Endothelial cell of umbilical vein (primary cell): Measurements from ENCODE around the gene CD163L1. TPM values are rescaled to one million over a fixed set of nuclear protein-coding genes. Genes with fewer than 3 reads are reported as not detected.

Experiments
- BruUV-seq: library from RNA; stranded (reverse); fragments of 400-500 nt; replicated peaks from 2 replicates; lab custom pipeline; 2021; lab: Mats Ljungman, UMichigan
- CTCF ChIA-PET: fragments of 300-600, 350-600 bp; sonication (Branson Sonifier 250); formaldehyde crosslinking; loops from one replicate; lab custom pipeline; 2021; ENCODE audit warnings: antibody characterized with exemption, inconsistent platforms; lab: Charles Lee
- POLR2A ChIA-PET: fragments of 300-600, 350-600 bp; sonication (Branson Sonifier 250); formaldehyde crosslinking; loops from one replicate; lab custom pipeline; 2021; ENCODE audit warnings: antibody characterized with exemption, inconsistent platforms; lab: Charles Lee
- DNase-seq: peaks from one replicate; pipeline ENCODE4 v3.0.0-alpha.2; 2011; ENCODE audit warnings: low read depth, low spot score
- FAIRE-seq: peaks from 2 replicates; lab custom pipeline; 2011; peaks lifted over from hg19 to GRCh38; lab: Jason Lieb, UNC
- H2AFZ ChIP-seq: 2 replicates; pipeline ENCODE4 v1.6.0; 2012; ENCODE audit warnings: low read depth, low read length, control low read depth, inconsistent platforms
- H3K27ac ChIP-seq: 2 replicates; pipeline ENCODE4 v1.5.1; 2011; ENCODE audit warnings: low read depth, mild to moderate bottlenecking, control low read depth, low read length, moderate library complexity; ENCODE audit not compliant: insufficient read depth
- H3K27me3 ChIP-seq, 2 experiments: 2 replicates each; pipeline versions ENCODE4 v1.6.0 to v1.6.1; 2011; ENCODE audit warnings: low read length in 2 of 2, mixed read lengths in 1 of 2; ENCODE audit not compliant: control insufficient read depth in 2 of 2, insufficient read depth in 2 of 2
- H3K36me3 ChIP-seq, 2 experiments: 2 replicates in 1 of 2; 3 replicates in 1 of 2; pipeline ENCODE4 v1.5.1; 2011; ENCODE audit warnings: low read length in 2 of 2, mild to moderate bottlenecking in 1 of 2, moderate library complexity in 1 of 2; ENCODE audit not compliant: control insufficient read depth in 2 of 2, insufficient read depth in 2 of 2; ENCODE audit errors: extremely low read depth in 1 of 2
- H3K4me1 ChIP-seq: 3 replicates; pipeline ENCODE4 v1.5.1; 2011; ENCODE audit warnings: mild to moderate bottlenecking, low read length; ENCODE audit not compliant: control insufficient read depth, insufficient read depth; ENCODE audit errors: extremely low read depth
- H3K4me2 ChIP-seq: 2 replicates; pipeline ENCODE4 v1.6.1; 2011; ENCODE audit warnings: low read length, control low read depth, mixed read lengths; ENCODE audit not compliant: insufficient read depth
- H3K4me3 ChIP-seq, 3 experiments: fragments of 200-600 bp in 1 of 3; sonication (generic), shearing (Covaris generic) in 1 of 3; replicated peaks in 1 of 3; 2 replicates each; pipeline ENCODE4 v1.5.1; 2011 to 2016; ENCODE audit warnings: control low read depth in 3 of 3, low read length in 3 of 3, mild to moderate bottlenecking in 2 of 3, inconsistent platforms in 1 of 3, low read depth in 1 of 3, moderate library complexity in 1 of 3; ENCODE audit not compliant: insufficient read depth in 1 of 3
- H3K79me2 ChIP-seq: 2 replicates; pipeline ENCODE4 v1.6.0; 2012; ENCODE audit warnings: low read length, inconsistent platforms; ENCODE audit not compliant: control insufficient read depth, insufficient read depth
- H3K9ac ChIP-seq: replicated peaks from 2 replicates; pipeline ENCODE3; 2011; ENCODE audit warnings: low read length, control low read depth; ENCODE audit not compliant: insufficient read depth; ENCODE audit errors: extremely low read depth
- H3K9me1 ChIP-seq: replicated peaks from 3 replicates; pipeline ENCODE4 v1.6.0; 2011; ENCODE audit warnings: mild to moderate bottlenecking, low read length; ENCODE audit not compliant: control insufficient read depth, insufficient read depth; ENCODE audit errors: extremely low read depth
- H3K9me3 ChIP-seq: replicated peaks from 2 replicates; pipeline ENCODE4 v1.5.1; 2012; ENCODE audit warnings: low read length, inconsistent platforms; ENCODE audit not compliant: control insufficient read depth, insufficient read depth
- H4K20me1 ChIP-seq: replicated peaks from 2 replicates; pipeline ENCODE3; 2011; ENCODE audit warnings: mild to moderate bottlenecking, low read length; ENCODE audit not compliant: control insufficient read depth, insufficient read depth; ENCODE audit errors: extremely low read depth
- CTCF ChIP-seq, 2 donors: IDR thresholded peaks; 1 replicate in 1 of 2; 2 replicates in 1 of 2; pipeline ENCODE4 v1.5.1; 2011; ENCODE audit warnings: low read length in 2 of 2, mild to moderate bottlenecking in 2 of 2, moderate library complexity in 2 of 2, control low read depth in 1 of 2, inconsistent platforms in 1 of 2, low read depth in 1 of 2; ENCODE audit not compliant: insufficient read depth in 1 of 2; ENCODE audit errors: extremely low read depth in 1 of 2
- EZH2 ChIP-seq: IDR thresholded peaks from 2 replicates; pipeline ENCODE4 v1.6.1; 2012; ENCODE audit warnings: borderline replicate concordance, low read depth, mild to moderate bottlenecking, moderate library complexity, low read length, inconsistent platforms; ENCODE audit not compliant: severe bottlenecking
- FOS ChIP-seq: IDR thresholded peaks from 2 replicates; pipeline ENCODE4 v1.6.1; 2011; ENCODE audit warnings: mild to moderate bottlenecking, low read length, moderate library complexity, borderline replicate concordance; ENCODE audit not compliant: insufficient read depth
- GATA2 ChIP-seq: IDR thresholded peaks from 2 replicates; pipeline ENCODE4 v1.7.0; 2011; ENCODE audit warnings: low read depth, mild to moderate bottlenecking, moderate library complexity, mixed read lengths, low read length; ENCODE audit not compliant: insufficient read length, insufficient read depth
- JUN ChIP-seq: IDR thresholded peaks from 2 replicates; pipeline ENCODE4 v1.6.1; 2011; ENCODE audit warnings: borderline replicate concordance, low read depth; ENCODE audit not compliant: insufficient read length, insufficient read depth
- MAX ChIP-seq: IDR thresholded peaks from 2 replicates; pipeline ENCODE4 v1.6.1; 2011; ENCODE audit not compliant: insufficient read depth, insufficient read length
- MYC ChIP-seq: IDR thresholded peaks from one replicate; pipeline ENCODE4 v1.6.1; 2011; ENCODE audit warnings: mild to moderate bottlenecking, low read depth, low read length
- POLR2A ChIP-seq: IDR thresholded peaks from 2 replicates; pipeline ENCODE4 v1.6.1; 2012; ENCODE audit warnings: low read depth, mild to moderate bottlenecking, control low read depth, low read length
- POLR2AphosphoS5 ChIP-seq: IDR thresholded peaks from 2 replicates; pipeline ENCODE4 v1.6.1; 2012; ENCODE audit warnings: low read depth, mild to moderate bottlenecking, control low read depth, low read length, moderate library complexity; ENCODE audit not compliant: insufficient read depth
- dilution Hi-C: fragments of 300-500 bp; cut with MboI; formaldehyde crosslinking; loops from one replicate; pipeline ENCODE4 v1.15.0; 2019; ENCODE audit warnings: low sequenced_read_pairs; ENCODE audit not compliant: extremely low pct_ligation_motif_present
- intact Hi-C: fragments of 100-400 bp; cut with micrococcal nuclease; formaldehyde crosslinking; loops from one replicate; pipeline ENCODE4 v1.10.0; 2022
- polyA plus RNA-seq, 4 experiments: library from polyadenylated mRNA; depleted of rRNA in 3 of 4; stranded (reverse) in 3 of 4; unstranded in 1 of 4; fragments of >200 nt; gene quantifications; 2 replicates each; pipeline versions ENCODE4 v1.2.1 to v1.2.3, GENCODE V29; 2011 to 2012; ENCODE audit warnings: missing spikeins in 1 of 4
- total RNA-seq: library from RNA; stranded (reverse); gene quantifications from 2 replicates; pipeline ENCODE4 v1.2.3, GENCODE V29; 2021

The CD163L1 gene
- total and polyA plus RNA-seq, 2 donors (not counting 3 experiments of a cell fraction or from before 2014, with no cell fraction given): 2.8 to 7.5 TPM

- H3K4me3 ChIP-seq: no peak overlapping the region
- FAIRE-seq: no peak
- H3K4me2 ChIP-seq: no peak overlapping the region
- H3K4me1 ChIP-seq: peaks cover 38% of the 10 kb centered on the region
- H3K9ac ChIP-seq: no peak overlapping the region
- intact Hi-C loops: no loop called here
- H3K9me1 ChIP-seq: no peaks in the 10 kb centered on the region
- CTCF ChIA-PET: interaction anchor here (1.1 kb wide), 1 partner anchor 20 kb away, joined by 3 read pairs; no protein-coding TSS in a partner anchor
- H3K9me3 ChIP-seq: no peaks in the 10 kb centered on the region
- no peaks in the 10 kb centered on the region for H3K36me3 ChIP-seq
- no peak overlapping the region for H2AFZ ChIP-seq
- DNase-seq: no peak
- H3K79me2 ChIP-seq: no peaks in the 10 kb centered on the region
- H3K27ac ChIP-seq: no peak overlapping the region
- BruUV-seq: no TSS peak
- POLR2A ChIA-PET: no interaction called here
- no peak for TF ChIP-seq FOS
- no peak for TF ChIP-seq EZH2
- TF ChIP-seq POLR2AphosphoS5: no peak
- no peak for TF ChIP-seq MAX
- TF ChIP-seq GATA2: no peak
- no peak for TF ChIP-seq CTCF (IDR thresholded peaks at IDR 0.05; ENCODE audit: extremely low read depth in 1 of 2, insufficient read depth in 1 of 2, low read depth in 1 of 2, low read length in 2 of 2)
- TF ChIP-seq JUN: no peak
- TF ChIP-seq MYC: no peak
- no peak for TF ChIP-seq POLR2A
- no peaks in the 10 kb centered on the region for H4K20me1 ChIP-seq
- H3K27me3 ChIP-seq: no peaks in the 10 kb centered on the region
- dilution Hi-C loops: no loop called here
Observed at GRCh38 chr12:7352661-7353060, 91.3 kb downstream of the CD163L1 start.
